KMS-11 (cell line): ENCODE results near the gene OBP2B.

Experiments
- H2AFZ ChIP-seq: fragments of 200-600 bp; sonication (generic); 2 replicates; pipeline ENCODE4 v1.6.1; 2016; ENCODE audit warnings: antibody characterized with exemption, mixed run types, low read depth
- H3K27ac ChIP-seq: fragments of 200-600 bp; sonication (generic); 2 replicates; pipeline ENCODE4 v1.6.1; 2016; ENCODE audit warnings: mild to moderate bottlenecking, mixed run types
- H3K27me3 ChIP-seq: fragments of 200-600 bp; sonication (generic); 2 replicates; pipeline ENCODE4 v1.6.1; 2017; ENCODE audit warnings: mild to moderate bottlenecking, low read depth, mixed run types, moderate library complexity; ENCODE audit not compliant: insufficient read depth
- H3K36me3 ChIP-seq: fragments of 200-600 bp; sonication (generic); 2 replicates; pipeline ENCODE4 v1.6.1; 2017; ENCODE audit warnings: mild to moderate bottlenecking, mixed run types; ENCODE audit not compliant: insufficient read depth
- H3K4me1 ChIP-seq: fragments of 200-600 bp; sonication (generic); 2 replicates; pipeline ENCODE4 v1.6.1; 2016; ENCODE audit warnings: mild to moderate bottlenecking, low read depth, mixed run types; ENCODE audit not compliant: poor library complexity, severe bottlenecking
- H3K4me2 ChIP-seq: fragments of 200-600 bp; sonication (generic); 2 replicates; pipeline ENCODE4 v1.7.0; 2016; ENCODE audit warnings: mild to moderate bottlenecking, mixed run types
- H3K4me3 ChIP-seq: fragments of 200-600 bp; sonication (generic); IDR thresholded peaks from 2 replicates; pipeline ENCODE4 v1.6.1; 2017; ENCODE audit warnings: low read depth, low read length, mixed read lengths; ENCODE audit not compliant: insufficient read depth
- H3K79me2 ChIP-seq: fragments of 200-600 bp; sonication (generic); 2 replicates; pipeline ENCODE4 v1.6.1; 2016; ENCODE audit warnings: low read depth, mixed run types; ENCODE audit not compliant: insufficient read depth
- H3K9ac ChIP-seq: fragments of 200-600 bp; sonication (generic); 2 replicates; pipeline ENCODE4 v1.6.1; 2016; ENCODE audit warnings: mild to moderate bottlenecking, mixed run types
- H4K20me1 ChIP-seq: fragments of 200-600 bp; sonication (generic); 2 replicates; pipeline ENCODE4 v1.6.1; 2016; ENCODE audit warnings: mild to moderate bottlenecking, mixed run types; ENCODE audit not compliant: insufficient read depth
- CTCF ChIP-seq: fragments of 200-600 bp; sonication (generic); conservative IDR thresholded peaks from 2 replicates; pipeline ENCODE4 v1.6.1; 2017; ENCODE audit warnings: low read depth, mild to moderate bottlenecking, antibody characterized with exemption, low read length, moderate library complexity, mixed read lengths

Gene OBP2B

GRCh38 chr9:133199648-133200321 lies 9.3 kb downstream of the OBP2B start:
- H3K9ac ChIP-seq = no peak overlapping the region
- no peak overlapping the region for H2AFZ ChIP-seq
- no peaks in the 10 kb centered on the region for H3K4me1 ChIP-seq
- H3K79me2 ChIP-seq = no peaks in the 10 kb centered on the region
- H3K36me3 ChIP-seq = no peaks in the 10 kb centered on the region
- H3K27ac ChIP-seq = no peak overlapping the region
- H3K27me3 ChIP-seq = peaks cover 79% of the 10 kb centered on the region
- no peak overlapping the region for H3K4me3 ChIP-seq
- H3K4me2 ChIP-seq = no peak overlapping the region
- no peaks in the 10 kb centered on the region for H4K20me1 ChIP-seq
- TF ChIP-seq CTCF = no peak

GRCh38 chr9:133195029-133195428 lies 14.0 kb downstream of the OBP2B start:
- no peak for TF ChIP-seq CTCF
- Histone ChIP-seq H3K79me2 (no peaks in the 10 kb centered on the region), H3K27ac (no peak overlapping the region), H3K36me3 (no peaks in the 10 kb centered on the region), H3K4me3 (no peak overlapping the region), H3K4me2 (no peak overlapping the region), H2AFZ (no peak overlapping the region), H3K27me3 (peaks cover 61% of the 10 kb centered on the region), H4K20me1 (no peaks in the 10 kb centered on the region), H3K9ac (no peak overlapping the region), H3K4me1 (no peaks in the 10 kb centered on the region)

- Histone ChIP-seq H3K27ac (no peak overlapping the region), H3K9ac (no peak overlapping the region), H2AFZ (no peak overlapping the region), H3K4me2 (no peak overlapping the region), H3K4me3 (no peak overlapping the region), H3K27me3 (peaks cover 65% of the 10 kb centered on the region), H4K20me1 (no peaks in the 10 kb centered on the region), H3K79me2 (no peaks in the 10 kb centered on the region), H3K36me3 (no peaks in the 10 kb centered on the region), H3K4me1 (no peaks in the 10 kb centered on the region)
- TF ChIP-seq CTCF = no peak
Observed at GRCh38 chr9:133194597-133194996, 14.5 kb downstream of the OBP2B start.

- H3K4me3 ChIP-seq = no peak overlapping the region
- no peaks in the 10 kb centered on the region for H3K4me1 ChIP-seq
- H3K4me2 ChIP-seq = no peak overlapping the region
- no peak overlapping the region for H3K27ac ChIP-seq
- no peak overlapping the region for H3K9ac ChIP-seq
- H4K20me1 ChIP-seq = no peaks in the 10 kb centered on the region
- H3K27me3 ChIP-seq = peaks cover 75% of the 10 kb centered on the region
- no peak overlapping the region for H2AFZ ChIP-seq
- TF ChIP-seq CTCF = no peak
- no peaks in the 10 kb centered on the region for H3K36me3 ChIP-seq
- H3K79me2 ChIP-seq = no peaks in the 10 kb centered on the region
Observed at GRCh38 chr9:133191989-133192388, 17.1 kb downstream of the OBP2B start.
